PFSK-1 (cell line): Measurements from ENCODE around the gene SLC9A9.

Source experiments
- FOXP2 ChIP-seq: optimal IDR thresholded peaks from 2 replicates; pipeline ENCODE3; 2011; ENCODE audit warnings: borderline replicate concordance, control low read depth, inconsistent platforms; ENCODE audit not compliant: insufficient read depth; ENCODE audit errors: extremely low read length, extremely low read depth
- POLR2AphosphoS5 ChIP-seq: IDR thresholded peaks from 2 replicates; pipeline ENCODE4 v1.6.1; 2012; ENCODE audit warnings: low read depth, mild to moderate bottlenecking, control low read depth, low read length, moderate library complexity
- SIN3A ChIP-seq: IDR thresholded peaks from 2 replicates; pipeline ENCODE4 v1.6.1; 2012; ENCODE audit warnings: mild to moderate bottlenecking, low read length, moderate library complexity, borderline replicate concordance; ENCODE audit not compliant: insufficient read depth
- TAF1 ChIP-seq: IDR thresholded peaks from 2 replicates; pipeline ENCODE4 v1.6.1; 2012; ENCODE audit warnings: low read length, control low read depth, borderline replicate concordance; ENCODE audit not compliant: insufficient read depth
- TF ChIP-seq, protein P1 (sequence below), 2 experiments: IDR thresholded peaks; 2 replicates each; pipeline versions ENCODE4 v1.6.1 to v1.8.0; 2011 to 2012; ENCODE audit warnings: low read depth in 2 of 2, low read length in 2 of 2, control low read depth in 1 of 2, inconsistent platforms in 1 of 2, mild to moderate bottlenecking in 1 of 2, moderate library complexity in 1 of 2; ENCODE audit not compliant: insufficient read depth in 1 of 2

The SLC9A9 gene

DNA sequence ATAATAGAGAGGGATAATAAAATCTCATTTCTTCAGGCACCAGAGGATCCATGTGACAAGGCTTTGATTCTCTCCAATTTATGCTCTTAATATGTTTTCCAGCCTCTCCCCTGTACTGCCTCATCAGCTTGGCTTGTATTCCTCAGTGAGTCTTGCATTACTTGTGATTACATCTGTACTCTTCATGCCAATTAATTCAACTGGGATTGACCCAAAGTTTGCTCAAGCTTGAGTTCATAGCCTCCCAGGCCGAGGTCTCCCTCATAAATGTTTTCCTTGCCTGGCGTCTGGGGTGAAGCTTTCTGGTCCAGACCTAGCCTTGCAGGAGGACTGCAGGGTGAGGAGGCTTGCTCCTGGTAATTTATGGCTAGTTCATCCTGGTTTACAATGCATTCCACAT is 581.8 kb downstream of the SLC9A9 start:
- TF ChIP-seq, protein P1, sequence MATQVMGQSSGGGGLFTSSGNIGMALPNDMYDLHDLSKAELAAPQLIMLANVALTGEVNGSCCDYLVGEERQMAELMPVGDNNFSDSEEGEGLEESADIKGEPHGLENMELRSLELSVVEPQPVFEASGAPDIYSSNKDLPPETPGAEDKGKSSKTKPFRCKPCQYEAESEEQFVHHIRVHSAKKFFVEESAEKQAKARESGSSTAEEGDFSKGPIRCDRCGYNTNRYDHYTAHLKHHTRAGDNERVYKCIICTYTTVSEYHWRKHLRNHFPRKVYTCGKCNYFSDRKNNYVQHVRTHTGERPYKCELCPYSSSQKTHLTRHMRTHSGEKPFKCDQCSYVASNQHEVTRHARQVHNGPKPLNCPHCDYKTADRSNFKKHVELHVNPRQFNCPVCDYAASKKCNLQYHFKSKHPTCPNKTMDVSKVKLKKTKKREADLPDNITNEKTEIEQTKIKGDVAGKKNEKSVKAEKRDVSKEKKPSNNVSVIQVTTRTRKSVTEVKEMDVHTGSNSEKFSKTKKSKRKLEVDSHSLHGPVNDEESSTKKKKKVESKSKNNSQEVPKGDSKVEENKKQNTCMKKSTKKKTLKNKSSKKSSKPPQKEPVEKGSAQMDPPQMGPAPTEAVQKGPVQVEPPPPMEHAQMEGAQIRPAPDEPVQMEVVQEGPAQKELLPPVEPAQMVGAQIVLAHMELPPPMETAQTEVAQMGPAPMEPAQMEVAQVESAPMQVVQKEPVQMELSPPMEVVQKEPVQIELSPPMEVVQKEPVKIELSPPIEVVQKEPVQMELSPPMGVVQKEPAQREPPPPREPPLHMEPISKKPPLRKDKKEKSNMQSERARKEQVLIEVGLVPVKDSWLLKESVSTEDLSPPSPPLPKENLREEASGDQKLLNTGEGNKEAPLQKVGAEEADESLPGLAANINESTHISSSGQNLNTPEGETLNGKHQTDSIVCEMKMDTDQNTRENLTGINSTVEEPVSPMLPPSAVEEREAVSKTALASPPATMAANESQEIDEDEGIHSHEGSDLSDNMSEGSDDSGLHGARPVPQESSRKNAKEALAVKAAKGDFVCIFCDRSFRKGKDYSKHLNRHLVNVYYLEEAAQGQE (IDR thresholded peaks at IDR 0.05; ENCODE audit: insufficient read depth in 1 of 2, low read depth in 2 of 2, low read length in 2 of 2), result no peak
- TF ChIP-seq FOXP2, result no peak
- TF ChIP-seq POLR2AphosphoS5, result no peak
- no peak for TF ChIP-seq SIN3A
- no peak for TF ChIP-seq TAF1

DNA sequence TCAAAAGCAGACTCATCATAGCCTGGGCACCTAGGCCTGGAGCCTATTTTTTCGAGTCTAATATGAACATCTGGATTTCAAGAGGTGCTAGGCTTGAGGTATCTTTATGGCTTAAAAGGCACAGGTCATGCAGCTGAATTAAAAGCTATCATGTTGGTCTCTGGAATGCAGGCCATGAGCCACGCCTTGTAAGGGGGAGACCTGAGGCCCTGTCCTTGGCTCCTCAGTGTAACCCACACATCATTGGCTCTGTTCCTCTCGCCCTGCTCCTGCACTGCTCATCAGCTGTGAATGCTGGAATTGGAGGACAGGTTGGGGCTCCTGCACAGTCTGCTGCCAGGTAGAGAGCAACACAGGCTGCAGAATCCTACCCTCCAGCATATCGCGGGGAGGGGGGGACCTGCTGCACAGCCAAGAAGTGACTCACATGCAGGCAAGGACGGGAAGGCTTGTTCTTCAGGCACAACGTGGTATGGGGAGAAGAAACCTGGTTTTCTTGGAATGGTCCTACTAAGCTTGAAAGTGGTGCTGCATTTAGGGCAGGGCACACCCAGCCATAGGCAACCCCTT is 582.7 kb downstream of the SLC9A9 start:
- TF ChIP-seq SIN3A (no peak), POLR2AphosphoS5 (no peak), FOXP2 (no peak), TAF1 (no peak)
- TF ChIP-seq, protein P1 (IDR thresholded peaks at IDR 0.05; ENCODE audit: insufficient read depth in 1 of 2, low read depth in 2 of 2, low read length in 2 of 2), result no peak

DNA sequence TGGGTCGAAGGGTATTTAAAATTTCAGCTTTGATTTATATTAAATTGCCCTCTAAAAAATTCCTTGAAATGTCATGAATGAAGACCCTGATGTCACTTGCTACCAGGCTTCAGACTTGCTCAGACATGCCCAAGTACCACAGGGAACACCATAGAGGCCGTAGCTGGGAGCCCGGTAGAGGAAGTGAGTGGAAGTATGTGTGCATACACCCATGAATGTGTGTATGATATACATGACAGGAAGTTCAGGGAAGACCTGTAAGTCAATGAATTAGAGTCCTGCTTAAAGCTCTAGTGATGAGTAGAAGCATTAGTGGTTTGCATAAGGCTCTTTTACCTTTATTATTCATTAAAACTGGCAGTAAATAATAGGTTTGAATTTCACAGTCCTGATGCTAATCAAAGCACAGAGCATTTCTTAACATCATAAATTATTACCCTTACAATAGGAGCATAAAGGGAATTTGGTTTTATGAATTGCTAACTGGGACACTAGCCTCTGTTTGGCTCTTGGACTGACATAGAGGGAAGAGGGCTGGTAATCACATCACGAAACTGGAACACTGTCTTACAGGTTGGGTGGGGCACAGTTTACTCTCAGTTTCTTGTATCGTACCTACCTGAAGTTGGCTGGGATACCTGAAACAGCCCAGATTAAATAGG is 584.3 kb downstream of the SLC9A9 start:
- TF ChIP-seq POLR2AphosphoS5 (no peak), SIN3A (no peak), TAF1 (no peak), FOXP2 (no peak)
- TF ChIP-seq, protein P1 (IDR thresholded peaks at IDR 0.05; ENCODE audit: insufficient read depth in 1 of 2, low read depth in 2 of 2, low read length in 2 of 2), result no peak

GRCh38 chr3:143261848-143262247 is 586.4 kb downstream of the SLC9A9 start:
- no peak for TF ChIP-seq TAF1
- TF ChIP-seq POLR2AphosphoS5, result no peak
- TF ChIP-seq SIN3A, result no peak
- no peak for TF ChIP-seq FOXP2
- TF ChIP-seq, protein P1 (IDR thresholded peaks at IDR 0.05; ENCODE audit: insufficient read depth in 1 of 2, low read depth in 2 of 2, low read length in 2 of 2), result no peak
